ENCODE measurements around the gene RTKN2.

Gene RTKN2

DNA sequence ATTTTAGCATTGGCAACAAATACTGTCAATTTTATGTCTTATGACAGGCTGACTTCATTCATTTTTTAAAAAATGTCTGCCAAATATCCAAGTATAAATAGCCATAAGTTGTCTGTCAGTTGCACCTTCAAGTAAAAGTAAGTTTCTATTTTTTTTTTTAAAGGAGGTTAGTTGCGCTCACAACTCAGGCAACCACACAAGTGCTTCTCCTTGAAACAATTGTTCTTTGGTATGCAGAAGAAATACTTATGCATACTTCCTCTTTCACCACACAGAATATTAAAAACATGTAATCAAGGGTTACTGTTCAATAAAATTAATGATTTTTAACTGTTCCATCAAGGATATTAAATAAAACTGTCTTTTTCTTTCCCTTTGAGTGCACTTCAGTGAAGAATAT is 97.9 kb downstream of the RTKN2 start:
- Histone ChIP-seq H3K27me3 (ENCODE audit: insufficient read depth, low read depth, severe bottlenecking) (no peaks in the 10 kb centered on the region), H3K9me3 (ENCODE audit: severe bottlenecking) (no peaks in the 10 kb centered on the region), H3K4me3 (ENCODE audit: low read depth, low read length) (no peak overlapping the region), H3K27ac (no peak overlapping the region), H3K36me3 (no peaks in the 10 kb centered on the region)
- TF ChIP-seq, protein P1, sequence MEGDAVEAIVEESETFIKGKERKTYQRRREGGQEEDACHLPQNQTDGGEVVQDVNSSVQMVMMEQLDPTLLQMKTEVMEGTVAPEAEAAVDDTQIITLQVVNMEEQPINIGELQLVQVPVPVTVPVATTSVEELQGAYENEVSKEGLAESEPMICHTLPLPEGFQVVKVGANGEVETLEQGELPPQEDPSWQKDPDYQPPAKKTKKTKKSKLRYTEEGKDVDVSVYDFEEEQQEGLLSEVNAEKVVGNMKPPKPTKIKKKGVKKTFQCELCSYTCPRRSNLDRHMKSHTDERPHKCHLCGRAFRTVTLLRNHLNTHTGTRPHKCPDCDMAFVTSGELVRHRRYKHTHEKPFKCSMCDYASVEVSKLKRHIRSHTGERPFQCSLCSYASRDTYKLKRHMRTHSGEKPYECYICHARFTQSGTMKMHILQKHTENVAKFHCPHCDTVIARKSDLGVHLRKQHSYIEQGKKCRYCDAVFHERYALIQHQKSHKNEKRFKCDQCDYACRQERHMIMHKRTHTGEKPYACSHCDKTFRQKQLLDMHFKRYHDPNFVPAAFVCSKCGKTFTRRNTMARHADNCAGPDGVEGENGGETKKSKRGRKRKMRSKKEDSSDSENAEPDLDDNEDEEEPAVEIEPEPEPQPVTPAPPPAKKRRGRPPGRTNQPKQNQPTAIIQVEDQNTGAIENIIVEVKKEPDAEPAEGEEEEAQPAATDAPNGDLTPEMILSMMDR (IDR thresholded peaks at IDR 0.05; ENCODE audit: low read depth, low read length) = no peak
- DNase-seq = no peak

DNA sequence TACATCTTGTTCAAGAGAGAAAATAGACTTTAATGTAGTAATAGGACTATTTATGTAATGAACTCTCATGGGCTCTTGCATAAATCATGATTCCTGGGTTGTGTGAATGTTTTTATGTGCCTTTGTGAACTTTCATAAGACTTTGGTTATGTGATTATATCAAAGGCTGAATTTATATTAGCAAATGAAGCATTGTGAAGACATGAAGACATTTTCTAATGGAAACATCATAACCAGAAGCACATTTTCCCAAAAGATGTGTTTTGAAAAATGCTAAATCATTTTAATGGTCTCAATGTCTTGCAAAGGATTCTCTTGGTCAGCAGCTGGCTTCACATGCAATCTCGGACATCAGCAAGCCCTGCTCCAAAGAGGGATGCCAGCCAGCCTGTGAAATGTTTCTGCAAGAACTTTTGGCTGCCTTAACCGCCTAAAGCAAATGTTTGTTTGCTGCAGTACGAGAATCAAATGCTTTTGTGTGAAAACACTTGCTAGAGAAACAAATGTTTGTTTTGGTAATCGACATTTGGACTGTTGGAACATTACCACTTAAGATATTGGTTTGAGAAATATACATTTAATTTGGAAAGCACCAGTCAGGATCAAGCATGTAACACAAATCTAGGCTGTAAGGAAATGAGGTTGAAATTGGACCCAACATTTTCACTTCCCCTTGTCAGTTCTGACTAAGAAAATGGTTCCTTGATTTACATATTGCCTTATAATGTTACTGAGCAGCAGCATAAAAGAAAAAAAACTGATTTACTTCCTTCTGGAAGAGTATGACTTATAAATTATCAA is 102.1 kb downstream of the RTKN2 start:
- DNase-seq = no peak
- Histone ChIP-seq H3K27me3 (ENCODE audit: insufficient read depth, low read depth, severe bottlenecking) (no peaks in the 10 kb centered on the region), H3K9me3 (ENCODE audit: severe bottlenecking) (no peaks in the 10 kb centered on the region), H3K27ac (no peak overlapping the region), H3K36me3 (no peaks in the 10 kb centered on the region), H3K4me3 (ENCODE audit: low read depth, low read length) (no peak overlapping the region)
- TF ChIP-seq, protein P1 (IDR thresholded peaks at IDR 0.05; ENCODE audit: low read depth, low read length) = no peak

- no peak overlapping the region for H3K27ac ChIP-seq
- H3K36me3 ChIP-seq = no peaks in the 10 kb centered on the region
- no peaks in the 10 kb centered on the region for H3K9me3 ChIP-seq (ENCODE audit: severe bottlenecking)
- TF ChIP-seq, protein P1 (IDR thresholded peaks at IDR 0.05; ENCODE audit: low read depth, low read length) = no peak
- DNase-seq = no peak
- H3K27me3 ChIP-seq (ENCODE audit: insufficient read depth, low read depth, severe bottlenecking) = no peaks in the 10 kb centered on the region
- H3K4me3 ChIP-seq (ENCODE audit: low read depth, low read length) = no peak overlapping the region
Observed at GRCh38 chr10:62165803-62166202, 102.8 kb downstream of the RTKN2 start.

- no peak for DNase-seq
- no peaks in the 10 kb centered on the region for H3K36me3 ChIP-seq
- H3K27ac ChIP-seq = no peak overlapping the region
- H3K4me3 ChIP-seq (ENCODE audit: low read depth, low read length) = no peak overlapping the region
- TF ChIP-seq, protein P1 (IDR thresholded peaks at IDR 0.05; ENCODE audit: low read depth, low read length) = no peak
- no peaks in the 10 kb centered on the region for H3K27me3 ChIP-seq (ENCODE audit: insufficient read depth, low read depth, severe bottlenecking)
- no peaks in the 10 kb centered on the region for H3K9me3 ChIP-seq (ENCODE audit: severe bottlenecking)
Observed at GRCh38 chr10:62163024-62163423, 105.6 kb downstream of the RTKN2 start.

GRCh38 chr10:62162261-62162981 is 106.2 kb downstream of the RTKN2 start:
- Histone ChIP-seq H3K4me3 (ENCODE audit: low read depth, low read length) (no peak overlapping the region), H3K27ac (no peak overlapping the region), H3K9me3 (ENCODE audit: severe bottlenecking) (no peaks in the 10 kb centered on the region), H3K36me3 (no peaks in the 10 kb centered on the region), H3K27me3 (ENCODE audit: insufficient read depth, low read depth, severe bottlenecking) (no peaks in the 10 kb centered on the region)
- DNase-seq = no peak
- TF ChIP-seq, protein P1 (IDR thresholded peaks at IDR 0.05; ENCODE audit: low read depth, low read length) = no peak

Measured in WERI-Rb-1 (cell line).